HG03460 (cell line): Measurements from ENCODE around the gene CGN.

Source experiments
- ATAC-seq: cut with Tn5 transposase; IDR thresholded peaks from one replicate; pipeline ENCODE4 v1.9.1; 2021; ENCODE audit not compliant: unreplicated experiment

CGN gene

DNA sequence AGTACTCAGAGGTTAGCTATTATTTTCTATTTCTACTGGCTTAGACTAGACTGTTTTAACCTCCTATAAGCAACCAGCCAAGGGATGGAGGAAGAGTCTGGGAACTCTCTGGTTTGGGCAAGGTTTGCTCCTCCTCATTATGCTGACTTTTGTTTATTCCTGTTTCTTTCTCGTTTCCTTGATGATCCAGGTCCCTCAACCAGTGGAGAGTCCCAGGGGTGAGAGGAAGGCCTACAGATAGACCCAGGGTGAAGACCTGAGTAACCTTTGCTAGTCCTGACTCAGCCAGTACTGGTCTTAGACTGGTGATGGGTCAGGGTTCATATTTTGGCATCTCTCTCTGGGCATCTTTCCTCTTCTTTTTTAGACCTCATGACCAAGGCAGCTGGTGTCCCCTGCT, 34.4 kb downstream of the CGN start:
- ATAC-seq: no peak

DNA sequence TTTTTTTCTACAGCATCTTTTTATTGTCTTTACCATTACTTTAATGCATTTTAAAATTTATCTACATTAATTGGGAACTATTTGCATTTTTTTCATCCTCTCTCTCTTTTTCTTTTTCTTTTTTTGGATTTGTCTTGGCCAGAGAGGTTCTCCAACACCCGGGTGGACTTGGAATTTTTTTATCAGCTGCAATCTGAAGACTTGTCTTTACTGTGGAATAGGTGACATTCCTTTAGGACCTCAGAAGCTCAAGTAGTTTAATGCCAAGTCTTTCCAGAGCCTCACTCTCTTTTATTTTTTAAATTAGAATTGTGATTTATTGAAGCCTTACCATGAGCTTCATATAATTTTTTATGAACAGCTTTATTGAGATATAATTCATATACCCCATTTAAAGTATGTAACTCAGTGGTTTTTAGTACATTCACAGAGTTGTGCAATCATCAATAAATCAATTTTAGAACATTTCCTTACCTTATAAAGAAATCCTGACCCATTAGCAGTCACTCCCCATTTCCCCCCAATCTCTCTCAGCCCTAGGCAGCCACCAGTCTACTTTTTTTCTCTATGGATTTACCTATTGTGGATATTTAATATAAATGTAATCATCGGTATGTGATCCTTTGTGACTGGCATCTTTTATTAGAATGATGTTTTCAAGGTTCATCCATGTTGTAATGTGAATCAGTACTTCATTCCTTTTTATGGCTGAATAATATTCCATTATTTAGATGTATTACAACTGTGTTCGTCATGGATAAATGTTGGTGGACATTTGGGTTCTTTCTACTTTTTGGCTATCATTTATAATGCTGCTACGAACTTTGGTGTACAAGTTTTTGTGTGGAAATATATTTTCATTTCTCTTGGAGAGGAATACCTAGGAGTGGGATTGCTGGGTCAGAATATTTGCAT, 35.1 kb downstream of the CGN start:
- ATAC-seq: no peak

DNA sequence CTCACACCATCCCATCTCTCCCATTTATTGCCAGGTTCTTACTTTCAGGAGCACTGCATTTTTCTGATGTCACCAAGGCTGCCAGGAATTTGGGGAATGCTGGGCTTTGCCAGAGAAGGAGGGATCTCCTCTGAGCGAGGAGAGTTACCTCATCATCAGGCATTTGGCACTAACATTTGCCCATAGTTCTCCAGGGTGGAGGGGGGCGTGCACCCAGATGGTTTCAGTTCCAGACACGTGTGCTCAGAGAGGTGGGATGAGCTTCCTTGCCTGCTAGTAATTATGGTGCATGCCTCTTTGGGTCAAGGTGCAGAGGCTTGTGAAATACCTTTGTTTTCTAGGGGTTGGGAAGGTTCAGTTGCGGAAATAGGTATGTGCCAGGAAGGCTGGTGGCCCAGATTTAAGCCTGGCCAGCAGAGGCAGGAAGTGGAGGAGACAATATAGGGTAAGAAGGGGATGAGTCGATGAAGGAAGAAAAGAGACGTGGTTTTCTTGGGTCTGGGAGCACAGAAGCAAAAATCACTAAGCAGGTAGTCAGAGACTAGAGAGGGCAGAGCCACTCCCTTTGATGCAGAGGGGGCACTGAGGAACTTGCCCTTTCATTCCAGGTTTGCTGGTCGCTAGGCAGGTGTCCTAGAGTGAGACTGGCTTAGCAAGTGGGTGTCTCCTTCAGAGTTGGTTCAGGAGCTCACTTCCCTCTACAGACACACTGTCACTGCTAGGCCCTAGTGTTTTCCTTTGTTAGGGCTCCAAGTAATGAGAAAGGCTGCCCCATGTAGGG, 36.1 kb downstream of the CGN start:
- no peak for ATAC-seq

DNA sequence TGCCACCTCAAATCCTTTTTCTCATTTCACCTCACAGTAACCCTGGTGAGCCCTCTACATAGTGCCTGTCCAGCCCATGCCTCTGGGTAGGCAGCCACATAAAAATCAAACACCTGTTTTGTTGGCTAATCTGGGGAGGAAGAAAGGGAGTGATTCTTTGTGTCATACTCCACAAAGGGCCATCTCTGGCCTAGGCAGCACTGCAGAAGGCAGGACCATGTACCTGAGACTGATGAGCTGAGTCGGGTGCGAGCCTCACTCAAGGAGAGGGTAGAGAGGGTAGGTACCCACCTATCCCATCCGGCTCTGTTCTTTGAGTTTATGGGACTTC, 36.7 kb downstream of the CGN start:
- ATAC-seq: no peak

DNA sequence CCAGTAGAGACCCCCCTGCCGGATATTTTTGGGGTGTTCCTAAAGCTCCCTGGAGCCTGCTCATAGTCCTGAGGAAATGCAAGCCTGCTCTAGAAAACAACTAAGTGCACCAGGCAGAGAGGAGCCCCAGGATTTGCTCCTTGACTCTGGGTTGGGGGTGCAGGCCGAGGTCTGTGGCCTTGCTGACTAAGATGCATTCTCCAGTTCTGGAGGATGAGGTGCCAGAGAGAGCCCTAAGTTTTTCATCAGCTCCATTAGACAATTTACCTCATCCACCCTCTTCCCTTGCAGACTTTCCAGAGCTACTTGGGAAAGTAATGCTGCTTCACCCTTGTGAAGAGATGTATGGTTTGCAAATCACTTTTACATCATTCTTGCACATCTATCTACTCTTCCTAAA, 38.0 kb downstream of the CGN start:
- ATAC-seq: no peak

DNA sequence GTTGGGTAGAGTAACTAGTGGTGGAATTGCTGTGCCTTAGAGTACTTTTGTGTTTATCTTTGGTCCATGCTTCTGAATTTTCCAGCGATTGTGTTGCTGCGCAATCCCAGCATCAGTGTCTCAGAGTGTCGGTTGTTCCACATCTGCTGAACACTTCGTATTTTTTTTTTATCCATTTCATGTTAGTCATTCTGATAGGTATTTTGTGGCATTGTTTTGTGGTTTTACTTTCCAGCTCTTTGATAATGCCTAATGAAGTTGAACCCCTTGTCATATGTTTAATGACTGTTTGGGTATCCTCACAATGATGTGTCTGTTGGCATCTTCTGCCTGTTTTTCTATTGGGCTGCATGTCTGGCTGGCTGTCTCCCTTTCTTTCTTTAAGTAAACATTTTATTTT, 42.5 kb downstream of the CGN start:
- ATAC-seq: no peak

DNA sequence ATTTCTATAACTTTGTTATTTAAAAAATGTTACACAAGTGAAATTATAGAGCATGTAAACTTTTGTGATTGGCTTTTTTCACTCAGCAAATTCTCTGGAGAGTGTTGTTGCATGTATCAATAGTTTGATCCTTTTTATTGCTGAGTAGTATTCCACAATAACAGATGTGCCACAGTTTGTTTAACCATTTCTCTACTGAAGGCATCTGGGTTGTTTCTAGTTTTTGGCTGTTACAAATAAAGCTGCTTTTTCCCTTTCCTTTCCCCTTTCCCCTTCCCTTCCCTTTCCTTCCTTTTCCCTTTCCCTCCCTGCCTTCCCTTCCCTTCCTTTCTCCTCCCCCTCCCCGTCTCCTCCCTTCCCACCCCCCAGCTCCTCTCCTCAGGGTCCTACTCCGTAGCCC, 44.9 kb downstream of the CGN start:
- no peak for ATAC-seq

DNA sequence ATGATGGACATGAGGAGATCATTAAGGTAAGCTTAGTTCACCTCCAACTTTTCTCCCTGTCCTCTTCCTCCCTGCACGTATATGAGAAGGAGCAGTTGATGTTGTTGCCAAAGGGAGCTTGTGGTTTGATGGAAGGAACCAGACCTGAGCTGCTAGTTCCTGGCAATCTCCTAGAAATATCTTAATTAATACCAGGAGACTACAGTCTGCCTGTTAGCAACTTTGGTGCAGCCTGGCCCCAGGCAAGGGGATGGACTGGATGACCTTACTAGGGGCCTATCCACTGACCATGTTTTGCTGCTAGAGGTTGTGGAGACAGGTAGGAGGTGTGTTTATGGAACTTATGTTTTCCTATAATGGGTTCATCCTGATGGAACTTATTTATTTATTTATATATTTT, 51.5 kb downstream of the CGN start:
- no peak for ATAC-seq

DNA sequence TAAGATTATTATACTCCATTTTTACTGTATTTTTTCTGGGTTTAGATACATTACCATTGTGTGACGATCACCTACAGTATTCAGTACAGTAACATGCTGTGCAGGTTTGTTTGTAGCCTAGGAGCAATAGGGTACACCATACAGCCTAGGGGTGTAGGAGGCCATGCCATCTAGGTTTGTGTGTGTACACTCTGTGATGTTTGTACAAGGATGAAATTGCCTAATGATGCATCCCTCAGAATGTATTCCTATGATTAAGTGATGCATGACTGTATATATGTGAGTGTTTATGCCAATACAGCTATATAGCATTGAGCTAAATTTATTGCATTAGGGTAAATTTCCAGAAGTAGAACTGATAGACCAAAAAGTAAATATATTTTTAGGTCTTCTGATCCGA, 52.2 kb downstream of the CGN start:
- no peak for ATAC-seq

DNA sequence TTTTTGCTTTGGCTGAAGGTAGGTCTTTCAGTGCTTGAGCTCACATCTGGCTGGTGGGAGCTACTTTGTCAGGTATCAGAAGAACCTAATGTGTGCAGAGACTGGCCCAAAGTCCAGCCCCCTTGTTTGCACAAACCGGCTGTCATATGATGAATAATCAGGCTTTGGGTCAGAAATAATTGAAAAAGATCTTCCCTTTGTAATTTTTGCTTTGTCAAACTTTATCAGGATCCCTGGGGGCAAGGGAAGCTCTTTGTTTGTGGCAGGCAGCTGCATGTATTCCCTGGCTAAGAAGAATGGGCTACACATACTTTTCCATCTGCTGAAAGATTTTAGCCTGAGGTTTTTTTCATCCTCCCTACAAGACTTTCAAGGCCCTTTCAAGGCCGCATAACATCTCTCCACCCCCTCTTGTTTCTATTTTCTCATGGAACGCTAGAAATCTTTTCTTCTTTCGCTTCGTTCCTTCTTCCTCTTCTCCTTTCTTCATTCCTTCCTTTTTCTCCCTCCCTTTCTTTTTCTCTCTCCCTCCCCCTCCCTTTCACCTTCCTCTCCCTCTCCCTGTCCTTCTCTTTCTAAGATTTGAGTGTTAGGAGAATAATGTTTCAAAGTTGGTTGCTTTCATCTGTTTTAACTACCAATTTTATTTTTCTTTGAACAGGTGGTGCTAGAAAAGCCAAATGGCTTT, 54.5 kb downstream of the CGN start:
- no peak for ATAC-seq

DNA sequence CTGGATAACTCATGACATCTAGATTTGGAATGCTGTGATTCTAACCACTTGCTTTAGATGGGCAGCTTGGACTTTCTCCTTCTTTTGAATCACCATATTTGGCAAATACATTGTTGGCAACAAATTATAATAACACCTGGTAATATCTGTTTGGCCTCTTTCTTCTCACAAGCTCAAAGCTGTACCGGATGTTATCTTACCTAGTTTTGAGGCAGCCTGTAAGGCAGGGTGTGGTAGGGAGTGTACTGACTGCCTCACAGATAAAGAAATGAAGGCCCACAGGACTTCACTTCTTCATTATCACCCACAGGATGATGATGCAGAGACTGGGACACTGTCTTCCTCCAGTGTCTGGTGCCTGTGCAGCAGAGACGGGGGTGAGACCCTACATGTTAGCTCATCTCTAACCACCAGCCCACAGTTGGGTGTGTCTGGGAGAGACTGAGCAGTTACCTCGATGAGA, 57.5 kb downstream of the CGN start:
- no peak for ATAC-seq

DNA sequence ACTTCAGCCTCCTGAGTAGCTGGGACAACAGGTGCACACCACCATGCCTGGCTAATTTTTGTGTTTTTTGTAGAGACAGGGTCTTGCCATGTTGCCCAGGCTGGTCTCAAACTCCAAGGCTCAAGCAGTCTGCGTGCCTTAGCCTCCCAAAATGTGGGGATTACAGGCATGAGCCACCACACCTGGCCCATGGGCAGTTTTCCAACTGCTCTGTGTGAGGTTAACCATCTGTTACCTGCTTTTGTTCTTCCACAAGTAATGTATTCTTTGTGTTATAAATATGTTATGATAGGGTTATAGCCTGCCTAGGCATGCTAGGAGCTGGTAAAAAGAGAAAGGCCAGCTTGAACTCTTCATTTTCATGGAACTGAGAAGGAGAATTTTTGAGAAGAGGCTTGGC, 59.6 kb downstream of the CGN start:
- no peak for ATAC-seq

DNA sequence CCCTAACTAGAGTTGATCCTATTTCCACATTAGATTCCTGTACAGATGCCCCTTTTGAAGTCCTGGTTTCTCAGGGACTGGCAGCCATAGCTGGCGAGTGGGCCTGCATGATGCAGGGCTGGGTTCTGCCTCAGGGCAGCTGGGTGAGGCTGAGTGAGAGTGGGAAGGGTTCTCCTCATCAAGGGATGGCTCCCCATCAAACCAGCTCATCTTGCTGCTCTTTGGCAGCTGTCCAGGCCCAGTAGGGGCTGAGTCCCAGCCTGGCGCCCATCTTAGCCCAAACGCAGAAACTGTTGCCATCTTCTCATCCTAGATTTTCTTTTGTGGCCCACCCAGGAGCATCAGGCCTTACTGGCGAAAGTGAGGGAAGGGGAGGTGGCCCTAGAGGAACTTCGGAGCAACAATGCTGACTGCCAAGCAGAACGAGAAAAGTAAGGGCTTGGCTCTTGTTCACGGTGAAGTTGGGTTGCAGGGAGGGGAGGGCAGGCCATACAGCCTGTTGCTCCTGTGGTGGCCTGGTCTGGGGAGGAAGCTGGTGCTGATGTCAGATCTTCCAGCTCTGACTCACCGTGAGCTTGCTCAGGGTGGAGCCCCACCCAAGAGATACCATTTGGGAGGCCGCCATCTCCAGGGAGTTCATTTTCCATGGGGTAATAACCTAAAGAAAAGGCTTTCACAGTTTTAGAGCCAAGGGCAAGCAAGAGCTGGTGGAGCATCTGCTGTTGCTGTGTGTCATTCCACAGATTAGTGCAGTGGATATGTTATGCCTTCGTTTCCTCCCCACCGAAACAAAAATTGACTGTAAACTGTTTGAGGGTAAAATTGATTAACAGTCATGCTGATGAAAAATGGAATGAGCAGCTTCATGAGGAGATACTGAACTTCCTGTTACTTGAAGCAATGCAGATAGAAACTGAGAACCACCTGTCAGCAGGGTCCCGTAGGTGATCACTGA, 63.7 kb downstream of the CGN start:
- ATAC-seq: no peak

DNA sequence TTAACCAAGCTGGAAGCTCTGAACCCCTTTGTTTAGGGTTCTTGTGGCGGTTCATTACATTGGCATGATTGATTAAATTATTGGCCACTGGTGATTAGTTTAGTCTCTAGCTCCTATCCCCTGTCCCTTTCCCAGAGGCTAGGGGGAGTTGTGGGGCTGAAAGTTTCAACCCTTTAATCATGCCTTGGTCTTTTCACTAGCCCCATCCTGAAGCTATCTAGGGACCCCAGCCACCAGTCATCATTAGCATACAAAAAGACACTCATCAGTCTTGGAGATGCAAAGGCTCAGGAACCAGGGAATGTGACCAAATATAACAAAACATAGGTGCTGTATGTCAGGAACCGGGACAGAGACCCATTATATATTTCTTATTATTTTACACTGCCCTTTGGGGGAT, 66.0 kb downstream of the CGN start:
- ATAC-seq: no peak

DNA sequence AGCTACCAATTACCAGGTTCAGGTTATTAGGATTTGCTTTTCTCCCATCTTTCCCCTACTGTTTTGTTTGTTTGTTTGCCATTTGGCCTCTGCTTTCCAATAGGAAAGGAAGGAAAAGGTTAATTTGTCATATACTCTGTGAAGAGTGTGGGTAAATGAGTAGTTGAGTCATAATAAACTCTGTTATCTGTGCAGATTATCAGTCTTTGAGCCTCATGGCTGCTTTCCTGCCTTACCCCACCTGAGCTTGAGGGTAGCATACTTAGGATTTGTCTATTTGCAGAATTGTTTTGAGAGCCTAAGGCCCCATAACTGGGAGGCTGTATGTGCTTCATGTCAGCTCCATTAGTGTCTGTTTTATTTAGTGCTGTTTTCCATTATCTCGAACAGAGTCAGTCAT, 67.8 kb downstream of the CGN start:
- ATAC-seq: no peak

DNA sequence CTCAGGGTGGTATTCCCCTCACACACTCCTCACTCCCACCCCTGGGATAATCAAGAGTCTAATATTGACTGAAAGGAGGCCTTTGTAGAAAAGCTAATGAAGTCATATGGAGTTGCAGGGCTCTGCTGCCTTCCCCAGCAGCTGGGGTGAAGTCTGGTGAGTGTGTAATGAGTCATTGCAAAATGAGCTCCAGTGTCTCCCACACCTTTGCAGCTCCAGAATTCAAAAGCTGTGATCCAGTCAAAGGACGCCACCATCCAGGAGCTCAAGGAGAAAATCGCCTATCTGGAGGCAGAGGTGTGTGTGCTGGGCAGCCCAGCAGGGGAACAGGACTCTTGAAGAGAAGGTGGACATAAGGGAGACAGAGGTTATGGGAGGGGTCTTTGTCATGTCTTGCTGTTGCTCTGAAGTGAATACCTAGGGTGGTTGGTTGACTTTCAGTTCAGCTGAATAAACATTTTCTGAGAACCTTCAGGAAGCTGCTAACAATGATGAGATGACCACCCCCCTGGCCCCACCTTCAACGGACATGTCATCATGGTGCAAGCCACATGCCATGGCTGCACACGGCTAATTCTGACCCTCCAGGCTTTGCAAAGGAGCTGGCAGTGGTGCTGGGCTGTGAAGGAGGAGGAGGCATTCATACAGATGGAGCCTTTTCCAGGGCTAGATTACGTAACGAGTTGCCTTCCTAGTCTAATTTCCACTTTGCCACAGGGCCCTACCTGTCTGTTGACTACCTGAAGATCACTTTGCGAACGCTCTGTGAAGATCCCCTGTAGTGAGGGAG, 68.4 kb downstream of the CGN start:
- ATAC-seq: no peak

DNA sequence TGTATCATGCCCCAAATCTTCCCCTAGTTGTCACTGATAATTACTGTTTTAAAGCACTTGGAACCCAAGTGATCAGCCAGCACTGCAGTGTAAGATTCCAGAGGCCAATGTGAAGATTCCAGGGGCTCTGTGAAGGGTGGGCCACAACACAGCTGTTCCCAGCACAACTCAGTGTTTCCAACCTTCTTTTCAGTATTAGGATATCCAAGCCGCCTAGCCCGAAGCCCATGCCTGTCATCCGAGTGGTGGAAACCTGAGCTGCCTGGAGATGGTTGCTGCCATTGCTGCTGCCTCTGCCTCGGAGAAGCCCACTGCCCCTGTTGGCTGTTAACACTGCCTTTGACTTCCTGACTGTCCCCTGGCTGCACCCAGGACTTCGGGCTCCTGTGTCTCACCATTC, 70.3 kb downstream of the CGN start:
- no peak for ATAC-seq

DNA sequence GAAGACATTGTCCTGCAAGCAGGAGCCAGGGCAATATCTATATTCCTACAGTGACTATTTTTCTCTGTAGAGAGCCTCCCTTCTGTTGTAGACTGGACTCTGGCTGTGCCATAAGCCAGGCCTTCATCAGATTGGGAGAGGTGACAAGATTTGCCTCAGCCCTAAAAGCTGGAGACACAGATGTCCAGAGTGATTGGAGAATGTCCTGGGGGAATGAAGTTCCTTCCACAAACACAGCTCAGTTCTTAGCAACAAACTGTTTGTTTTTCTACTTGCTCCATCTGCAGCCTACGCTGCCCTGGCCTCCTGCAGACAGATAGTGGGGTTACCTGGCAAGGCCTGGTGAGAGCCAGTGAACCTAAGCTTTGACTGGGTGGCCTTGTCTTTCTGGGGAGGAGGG, 70.7 kb downstream of the CGN start:
- ATAC-seq: no peak

DNA sequence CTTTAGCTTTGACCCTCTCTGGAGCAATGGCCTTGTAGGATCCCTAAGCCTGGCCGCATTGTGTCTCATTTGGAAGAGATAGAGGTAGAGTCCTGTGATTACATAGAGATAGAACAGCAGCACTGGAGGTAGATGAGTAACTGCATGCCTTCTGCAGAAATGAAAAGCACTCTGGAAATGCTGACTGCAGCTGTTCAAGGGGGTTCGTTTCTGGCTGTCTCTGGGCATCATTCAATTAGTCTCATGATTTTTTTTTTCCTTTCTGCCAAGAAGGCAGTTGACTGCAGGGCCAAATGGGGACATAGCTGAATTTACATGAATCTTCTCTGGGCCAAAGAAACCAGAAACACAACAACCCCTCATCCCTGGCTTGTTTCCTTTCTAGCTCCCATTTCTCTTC, 72.6 kb downstream of the CGN start:
- no peak for ATAC-seq

DNA sequence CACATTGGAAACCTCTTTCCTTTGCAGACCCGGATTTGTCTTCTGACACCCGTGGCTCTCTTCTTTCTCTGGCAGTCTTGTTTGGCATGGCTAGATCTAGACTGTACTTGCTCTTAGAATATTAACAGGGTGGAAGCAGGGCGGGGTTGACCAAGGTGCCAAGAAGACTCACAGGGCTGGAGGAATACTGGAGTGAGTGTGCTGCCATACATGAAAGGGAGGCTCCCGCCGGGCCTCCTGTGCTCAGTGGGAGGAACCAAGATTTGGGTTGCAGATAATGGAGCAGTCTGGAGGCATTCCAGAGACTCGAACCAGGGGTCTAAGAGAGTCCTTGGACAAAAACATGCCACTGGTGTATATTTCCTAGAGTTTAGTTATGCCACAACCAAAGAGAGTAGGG, 73.1 kb downstream of the CGN start:
- ATAC-seq: no peak
